ENCODE data around the gene MBOAT1.

The MBOAT1 gene

GRCh38 chr6:20126102-20126752 is 86.0 kb downstream of the MBOAT1 start:
- no peak for TF ChIP-seq ZFX (IDR thresholded peaks at IDR 0.05; ENCODE audit: borderline replicate concordance)
- TF ChIP-seq, protein P1, sequence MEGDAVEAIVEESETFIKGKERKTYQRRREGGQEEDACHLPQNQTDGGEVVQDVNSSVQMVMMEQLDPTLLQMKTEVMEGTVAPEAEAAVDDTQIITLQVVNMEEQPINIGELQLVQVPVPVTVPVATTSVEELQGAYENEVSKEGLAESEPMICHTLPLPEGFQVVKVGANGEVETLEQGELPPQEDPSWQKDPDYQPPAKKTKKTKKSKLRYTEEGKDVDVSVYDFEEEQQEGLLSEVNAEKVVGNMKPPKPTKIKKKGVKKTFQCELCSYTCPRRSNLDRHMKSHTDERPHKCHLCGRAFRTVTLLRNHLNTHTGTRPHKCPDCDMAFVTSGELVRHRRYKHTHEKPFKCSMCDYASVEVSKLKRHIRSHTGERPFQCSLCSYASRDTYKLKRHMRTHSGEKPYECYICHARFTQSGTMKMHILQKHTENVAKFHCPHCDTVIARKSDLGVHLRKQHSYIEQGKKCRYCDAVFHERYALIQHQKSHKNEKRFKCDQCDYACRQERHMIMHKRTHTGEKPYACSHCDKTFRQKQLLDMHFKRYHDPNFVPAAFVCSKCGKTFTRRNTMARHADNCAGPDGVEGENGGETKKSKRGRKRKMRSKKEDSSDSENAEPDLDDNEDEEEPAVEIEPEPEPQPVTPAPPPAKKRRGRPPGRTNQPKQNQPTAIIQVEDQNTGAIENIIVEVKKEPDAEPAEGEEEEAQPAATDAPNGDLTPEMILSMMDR (IDR thresholded peaks at IDR 0.05): no peak
- H3K27ac ChIP-seq: no peak overlapping the region

DNA sequence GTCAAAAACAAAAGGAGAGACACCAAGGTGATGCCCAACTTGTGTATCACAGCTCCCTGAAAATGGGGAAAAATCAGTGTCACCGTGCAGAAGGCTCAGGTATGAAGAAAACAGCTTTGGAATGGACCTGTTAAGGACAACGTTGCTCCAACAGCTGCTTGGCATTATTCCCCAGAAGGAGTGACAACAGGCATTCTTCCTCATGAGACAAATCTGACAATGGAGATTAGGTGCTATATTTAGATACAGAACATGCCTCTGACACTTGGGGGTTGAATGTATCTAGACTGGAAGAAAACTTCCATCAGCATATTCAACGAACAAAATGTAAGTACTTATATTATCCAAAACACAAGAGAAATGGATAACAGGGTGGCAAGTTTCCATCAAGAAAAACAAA is 87.7 kb downstream of the MBOAT1 start:
- H3K27ac ChIP-seq: no peak overlapping the region
- TF ChIP-seq, protein P1 (IDR thresholded peaks at IDR 0.05): no peak
- no peak for TF ChIP-seq ZFX (IDR thresholded peaks at IDR 0.05; ENCODE audit: borderline replicate concordance)

DNA sequence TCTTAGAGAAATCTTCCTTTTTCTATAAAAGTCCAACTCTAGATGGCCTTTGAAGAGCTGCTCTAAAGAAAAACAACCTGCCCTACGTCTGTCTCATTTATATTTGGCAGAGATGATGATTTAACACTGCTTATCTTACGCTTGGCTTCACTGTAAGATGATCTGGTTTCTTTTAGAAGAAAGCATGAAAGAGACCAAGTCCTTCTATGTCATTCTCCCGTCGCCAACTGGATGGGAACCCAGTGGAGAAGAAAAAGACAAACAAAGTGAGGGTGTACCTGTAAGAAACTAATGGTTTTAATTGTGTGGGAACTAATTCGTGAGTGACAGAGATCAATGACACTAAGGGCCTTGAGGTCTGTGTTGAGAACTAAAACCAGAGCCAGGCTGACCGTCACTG is 92.8 kb downstream of the MBOAT1 start:
- H3K27ac ChIP-seq: no peak overlapping the region
- TF ChIP-seq, protein P1 (IDR thresholded peaks at IDR 0.05): no peak
- no peak for TF ChIP-seq ZFX (IDR thresholded peaks at IDR 0.05; ENCODE audit: borderline replicate concordance)

GRCh38 chr6:20118892-20119291 is 93.4 kb downstream of the MBOAT1 start:
- TF ChIP-seq, protein P1 (IDR thresholded peaks at IDR 0.05): no peak
- no peak for TF ChIP-seq ZFX (IDR thresholded peaks at IDR 0.05; ENCODE audit: borderline replicate concordance)
- no peak overlapping the region for H3K27ac ChIP-seq

- no peak for TF ChIP-seq ZFX (IDR thresholded peaks at IDR 0.05; ENCODE audit: borderline replicate concordance)
- TF ChIP-seq, protein P1 (IDR thresholded peaks at IDR 0.05): no peak
- H3K27ac ChIP-seq: no peak overlapping the region
Measured at GRCh38 chr6:20117474-20117873, 94.8 kb downstream of the MBOAT1 start.

GRCh38 chr6:20116792-20117191 is 95.5 kb downstream of the MBOAT1 start:
- H3K27ac ChIP-seq: no peak overlapping the region
- TF ChIP-seq, protein P1 (IDR thresholded peaks at IDR 0.05): no peak
- TF ChIP-seq ZFX (IDR thresholded peaks at IDR 0.05; ENCODE audit: borderline replicate concordance): no peak

GRCh38 chr6:20115246-20115980 is 96.9 kb downstream of the MBOAT1 start:
- TF ChIP-seq, protein P1 (IDR thresholded peaks at IDR 0.05): no peak
- TF ChIP-seq ZFX (IDR thresholded peaks at IDR 0.05; ENCODE audit: borderline replicate concordance): no peak
- H3K27ac ChIP-seq: no peak overlapping the region

Data from 22Rv1 (cell line).